Measurements from ENCODE around the gene RPS14.

The RPS14 gene

DNA sequence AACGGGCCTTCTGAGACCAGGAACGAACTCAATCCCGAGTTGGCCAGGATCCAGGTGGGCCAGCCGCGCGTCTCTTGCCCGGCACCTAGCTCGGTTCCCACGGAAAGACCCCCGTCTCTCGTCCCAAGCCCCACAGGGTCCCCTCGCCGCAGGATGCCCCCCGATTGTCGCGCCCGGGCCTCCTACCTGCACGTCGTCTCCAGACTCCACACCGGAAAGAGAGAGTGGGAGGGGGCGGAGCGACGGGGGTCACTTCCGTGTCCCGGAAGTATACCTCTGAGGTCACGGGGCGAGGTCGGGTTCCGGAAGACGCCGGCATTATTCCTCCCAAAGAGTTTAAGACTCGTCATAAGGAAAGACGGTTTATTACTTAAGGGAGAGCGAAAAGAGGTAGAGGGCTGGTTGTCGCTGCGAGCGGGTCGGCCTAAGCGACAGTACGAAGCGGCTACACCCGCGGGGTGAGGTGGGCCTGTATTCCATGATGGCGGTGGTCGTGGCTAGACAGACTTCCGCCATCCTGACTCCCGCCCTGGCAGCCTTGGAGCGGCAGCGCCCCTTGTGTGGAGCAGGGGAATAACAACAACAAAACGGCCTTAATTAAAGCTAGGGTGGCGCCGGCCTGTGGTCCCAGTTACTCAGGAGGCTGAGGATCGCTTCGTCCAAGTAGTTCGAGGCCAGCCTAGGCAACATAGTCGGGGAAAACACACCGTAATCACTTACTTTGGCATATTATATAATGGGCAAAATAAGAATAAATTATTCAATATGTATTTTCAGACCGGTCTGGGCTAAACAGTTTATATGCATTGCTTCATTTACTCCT is at the start of gene RPS14:
Gene RPS14 (minus strand): TSS at position 223 of the 823 bp plus-strand sequence. CDS start 2,006 bp downstream, outside the sequence.
- DNase-seq, result peak; percentile 96

DNA sequence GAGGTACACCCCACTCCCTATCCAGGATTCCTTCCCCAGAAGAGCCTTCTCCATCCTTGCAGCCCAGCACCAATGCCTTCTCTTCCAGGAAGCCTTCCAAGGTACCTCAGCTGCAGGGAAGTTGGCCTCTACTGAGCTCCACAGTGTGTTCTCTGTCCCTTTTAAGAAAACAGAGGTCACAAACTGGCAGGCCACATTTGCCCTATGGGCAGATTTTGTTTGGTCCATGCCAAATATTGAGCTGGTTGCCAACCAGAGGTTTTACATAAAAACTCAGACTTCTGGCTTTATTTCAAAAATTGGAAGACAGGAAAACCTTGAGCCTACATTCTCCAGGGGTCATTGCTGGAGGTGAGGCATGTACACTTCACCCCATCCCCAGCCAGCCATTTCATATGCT is 49.4 kb upstream of the RPS14 start:
- DNase-seq, result no peak

DNA sequence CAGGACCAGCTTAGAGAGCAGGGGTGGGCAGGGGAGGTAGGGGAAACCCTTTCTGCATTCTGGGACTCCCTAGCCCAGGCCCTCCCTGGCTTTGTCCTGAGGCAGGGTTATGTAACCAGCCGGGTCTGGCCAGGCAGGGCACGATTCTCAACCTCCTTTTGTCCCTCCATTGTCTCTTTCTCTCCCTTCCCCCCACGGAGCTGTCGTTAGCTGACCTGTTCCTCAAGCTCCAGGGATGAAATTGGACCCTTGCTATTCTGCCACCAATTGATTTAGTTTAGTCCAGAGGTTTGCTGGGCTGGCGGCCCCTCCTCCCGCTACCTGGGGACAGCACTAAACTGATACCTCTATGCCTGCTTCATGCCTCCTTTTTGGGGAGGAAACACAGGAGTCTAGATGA is 49.0 kb upstream of the RPS14 start:
- DNase-seq, result no peak

DNA sequence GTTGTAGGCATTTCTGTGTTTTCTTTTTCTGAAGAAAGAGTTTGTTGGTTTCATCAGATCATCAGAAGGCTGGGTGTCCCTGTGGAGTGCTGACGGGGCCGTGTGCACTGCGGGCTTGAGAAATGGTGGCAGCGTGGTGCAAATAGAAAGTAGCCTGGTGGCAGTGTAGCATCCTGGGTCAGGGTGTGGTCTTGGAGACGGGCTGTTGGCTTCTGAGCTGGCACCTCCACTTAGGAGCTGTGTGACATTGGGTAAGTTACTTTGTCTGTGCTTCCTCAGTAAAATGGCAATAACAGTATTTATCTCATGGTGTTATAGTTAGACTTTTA is 48.4 kb upstream of the RPS14 start:
- DNase-seq, result no peak

DNA sequence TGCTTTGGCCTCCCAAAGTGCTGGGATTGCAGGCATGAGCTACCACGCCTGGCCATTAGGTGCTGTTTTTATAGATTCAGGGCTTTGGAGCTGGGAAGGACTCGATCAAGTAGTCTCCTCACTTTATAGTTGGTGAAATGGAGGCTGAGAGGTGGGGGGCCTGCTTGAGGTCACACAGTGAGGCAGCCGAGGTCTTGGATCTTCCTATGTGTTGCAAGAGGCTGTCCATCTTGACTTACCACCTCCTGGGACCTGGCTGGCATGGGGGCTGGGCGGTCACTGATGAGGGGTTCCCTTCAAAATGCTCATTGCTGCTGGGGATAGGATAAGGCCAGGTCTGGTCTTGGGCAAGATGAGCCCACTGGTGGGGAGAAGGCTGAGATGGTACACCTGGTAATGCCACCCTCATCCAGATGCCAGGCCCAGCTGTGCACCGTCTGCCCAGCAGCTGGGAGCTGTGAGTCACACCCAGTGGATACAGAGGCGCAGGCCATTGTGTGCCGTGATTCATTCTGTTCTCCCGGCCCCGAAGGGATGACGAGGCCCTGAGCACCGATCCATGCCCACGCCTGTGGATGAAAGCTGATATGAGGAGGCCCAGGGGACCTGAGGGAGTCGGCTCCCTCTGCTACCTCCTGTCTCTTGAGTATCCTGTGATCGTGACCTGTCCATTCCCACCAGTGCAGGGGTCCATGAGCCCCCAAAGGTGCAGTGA is 47.9 kb upstream of the RPS14 start:
- DNase-seq, result no peak

DNA sequence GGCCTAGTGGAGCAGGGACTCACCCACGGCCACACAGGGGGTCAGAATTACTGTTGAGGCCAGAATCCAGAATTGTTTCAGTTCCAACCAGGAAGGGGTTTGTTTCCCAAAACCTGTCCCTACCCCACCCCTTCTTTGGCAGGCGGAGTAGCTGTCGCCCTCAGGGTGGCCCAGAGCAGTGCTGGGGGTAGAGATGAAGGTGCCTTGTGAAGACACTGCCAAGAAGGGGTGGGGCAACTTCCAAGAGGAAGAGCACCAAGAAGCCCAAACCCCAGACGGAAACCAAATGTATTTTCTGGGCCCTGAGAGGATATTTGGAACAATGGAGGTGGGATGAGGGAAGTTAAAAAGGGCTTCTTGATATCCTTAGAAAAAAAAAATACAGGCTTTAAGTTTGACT is 47.0 kb upstream of the RPS14 start:
- no peak for DNase-seq

DNA sequence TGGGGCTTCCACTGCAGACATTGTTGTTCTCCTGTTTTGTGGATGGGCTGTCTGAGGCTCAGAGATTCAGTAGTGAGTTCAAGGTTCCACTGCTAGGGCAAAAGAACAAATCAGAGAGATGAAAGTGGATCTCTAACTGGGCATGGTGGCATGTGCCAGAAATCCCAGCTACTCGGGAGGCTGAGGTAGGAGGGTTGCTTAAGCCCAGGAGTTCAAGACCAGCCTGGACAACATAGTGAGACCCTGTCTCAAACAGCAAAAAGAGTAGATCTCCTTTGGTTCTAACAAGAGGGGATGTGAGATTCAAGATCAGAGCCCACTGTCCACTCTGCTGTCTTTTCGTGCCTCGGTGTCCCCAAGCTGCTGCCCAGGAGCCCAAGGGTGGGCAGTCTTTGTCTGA is 46.6 kb upstream of the RPS14 start:
- DNase-seq, result no peak

DNA sequence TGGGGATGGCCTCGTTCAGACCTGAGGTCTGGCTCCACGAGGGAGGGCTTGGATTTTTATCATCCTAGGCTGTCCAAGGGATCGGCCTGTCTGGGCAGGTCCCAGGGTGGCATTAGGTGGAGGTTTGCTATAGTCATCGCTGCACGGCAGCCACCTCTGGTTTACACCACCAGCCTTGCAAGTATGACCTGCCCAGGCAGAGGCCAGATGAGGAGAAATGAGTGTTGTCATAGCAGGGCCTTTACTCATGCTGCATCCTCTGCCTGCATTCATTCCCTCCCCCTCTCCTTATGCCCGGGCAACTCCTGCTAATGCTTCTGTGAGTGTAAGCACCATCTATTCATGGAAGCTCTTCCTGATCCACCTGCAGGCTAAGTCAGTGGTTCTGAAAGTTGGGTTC is 43.1 kb upstream of the RPS14 start:
- DNase-seq, result no peak

DNA sequence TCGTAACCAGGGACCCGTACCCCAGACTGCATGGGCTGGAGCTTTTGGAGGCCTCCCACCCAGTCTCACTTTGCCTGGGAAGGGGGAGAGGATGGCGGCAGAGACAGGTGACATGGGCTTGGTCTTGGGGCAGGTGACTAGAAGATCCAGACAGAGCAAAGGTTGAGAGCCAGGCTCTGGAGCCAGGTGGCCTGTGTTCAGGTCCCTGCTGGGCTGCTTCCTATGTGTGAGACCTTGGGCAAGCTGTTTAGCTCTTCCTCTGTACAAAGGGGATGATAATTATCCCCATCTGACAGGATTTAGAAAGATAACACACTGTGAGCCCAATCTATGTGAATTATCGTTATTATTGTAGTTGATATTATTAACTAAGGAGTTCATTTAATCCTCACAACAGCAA is 42.3 kb upstream of the RPS14 start:
- no peak for DNase-seq

DNA sequence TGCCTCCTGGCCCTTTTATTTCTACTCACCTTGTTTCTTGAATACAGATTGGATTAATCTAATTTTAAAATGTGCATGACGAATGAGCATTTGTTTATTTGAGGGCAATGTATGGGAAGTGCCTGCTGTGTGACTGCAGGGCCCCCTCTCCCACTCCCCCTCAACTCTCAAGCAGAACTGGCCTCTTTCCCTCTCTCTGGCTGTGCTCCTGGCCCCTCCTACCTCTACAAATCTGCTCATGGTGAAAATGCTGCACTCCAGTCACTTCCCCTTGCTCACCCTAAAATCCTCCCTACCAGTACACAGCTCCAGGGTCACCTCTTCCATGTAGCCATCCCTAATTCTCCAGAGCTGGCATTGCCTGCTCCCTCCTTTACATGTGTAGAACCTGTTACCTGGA is 41.2 kb upstream of the RPS14 start:
- DNase-seq, result no peak

DNA sequence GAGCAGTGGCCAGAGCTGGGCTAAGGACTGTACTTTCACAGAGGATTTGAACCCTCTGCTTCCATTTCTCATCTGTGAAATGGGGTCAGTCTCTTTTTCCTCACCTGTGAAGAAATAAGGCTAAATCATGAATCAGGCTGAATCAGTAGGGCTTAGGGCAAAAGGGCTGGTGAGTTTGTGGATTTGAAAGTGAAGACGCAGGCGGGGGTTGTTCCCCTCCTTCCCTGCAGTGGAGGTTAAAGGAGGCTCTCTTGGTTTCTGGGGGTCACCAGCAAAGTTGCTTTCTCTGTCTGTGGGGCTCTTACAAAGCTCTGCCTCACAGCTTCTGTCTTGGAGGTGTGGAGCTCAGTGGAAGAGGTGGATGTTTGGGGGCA is 40.7 kb upstream of the RPS14 start:
- no peak for DNase-seq

DNA sequence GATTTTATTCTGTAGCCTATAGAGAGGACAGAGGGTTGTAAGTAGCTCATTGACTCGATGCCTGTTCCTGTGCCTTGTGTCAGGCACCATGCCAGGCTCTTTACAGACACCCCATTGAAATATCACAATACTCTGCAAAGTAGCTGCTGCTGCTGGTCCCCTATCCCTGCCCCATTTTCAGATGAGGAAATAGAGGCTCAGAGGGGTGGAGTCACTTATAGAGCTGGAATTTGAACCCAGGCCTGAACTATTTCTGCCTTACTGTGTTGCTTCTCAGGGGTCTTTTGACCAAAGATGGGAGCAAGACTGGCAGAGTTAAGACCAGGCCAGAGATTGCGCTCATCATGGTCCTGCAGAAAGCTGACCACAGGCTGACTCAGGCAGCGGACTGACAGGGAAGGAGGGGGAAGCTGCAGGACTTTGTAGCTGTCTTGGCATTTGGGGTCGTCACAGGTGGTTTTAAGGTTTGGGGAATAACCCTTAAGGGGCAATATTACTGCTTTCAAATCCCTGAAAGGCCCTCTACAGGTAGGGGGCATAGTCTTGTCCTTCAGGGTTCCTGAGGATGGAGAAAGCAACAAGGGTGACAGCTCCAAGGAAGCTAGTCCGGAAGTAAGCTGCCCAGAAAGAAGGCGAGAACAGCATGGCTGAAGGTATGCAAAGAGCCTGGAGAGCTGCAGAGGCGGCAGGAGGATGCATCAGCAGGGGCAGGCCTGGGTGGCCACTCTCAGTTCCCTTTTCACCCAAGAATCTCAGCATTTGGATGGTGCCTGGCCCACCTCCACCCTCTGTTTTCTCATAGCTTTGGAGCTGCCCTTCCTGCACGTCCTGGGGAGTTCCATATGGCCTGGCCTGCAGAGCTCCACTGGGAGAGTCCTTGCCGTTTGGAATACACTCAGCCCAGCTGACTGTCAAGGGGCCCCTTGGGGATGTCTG is 40.1 kb upstream of the RPS14 start:
- DNase-seq, result no peak

DNA sequence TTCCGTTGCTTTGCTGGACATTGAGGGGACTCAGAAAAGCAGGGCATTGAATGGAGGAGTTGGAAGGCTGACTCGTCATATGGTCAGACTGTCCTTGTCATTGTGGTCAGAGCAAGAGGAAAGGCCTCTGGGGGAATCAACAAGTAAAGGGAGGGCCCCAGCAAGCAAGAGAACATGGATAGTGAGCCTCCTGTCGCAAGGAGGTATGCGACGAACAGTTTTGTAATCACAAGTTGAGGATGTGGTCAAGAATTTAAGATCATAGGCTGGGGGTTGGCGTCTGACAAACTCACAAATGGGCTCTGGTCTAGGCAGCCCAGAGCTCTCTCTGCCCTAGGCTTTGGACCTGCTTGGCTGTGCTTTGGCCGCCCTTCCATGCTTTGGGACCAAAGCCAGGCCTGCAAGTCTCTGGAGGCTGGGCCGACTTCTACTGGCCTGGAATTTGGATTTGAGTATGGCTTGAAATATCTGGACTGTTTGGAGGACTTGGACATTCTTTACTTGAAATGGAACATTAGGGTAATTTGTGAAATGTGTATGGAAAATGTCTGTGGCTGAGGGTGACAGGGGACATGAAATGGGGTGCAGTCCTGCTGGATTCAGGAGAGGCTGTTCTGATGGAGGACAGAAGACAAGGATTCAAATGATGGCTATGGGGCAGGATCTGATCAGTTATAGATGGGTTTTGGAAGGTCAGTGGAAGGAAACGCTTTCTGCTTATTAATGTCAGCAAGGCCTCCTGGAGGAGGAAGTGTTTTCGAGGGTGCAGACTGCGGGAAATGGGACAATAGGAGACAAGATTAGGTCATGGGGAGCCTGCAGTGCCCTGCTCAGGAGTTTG is 39.2 kb upstream of the RPS14 start:
- no peak for DNase-seq

DNA sequence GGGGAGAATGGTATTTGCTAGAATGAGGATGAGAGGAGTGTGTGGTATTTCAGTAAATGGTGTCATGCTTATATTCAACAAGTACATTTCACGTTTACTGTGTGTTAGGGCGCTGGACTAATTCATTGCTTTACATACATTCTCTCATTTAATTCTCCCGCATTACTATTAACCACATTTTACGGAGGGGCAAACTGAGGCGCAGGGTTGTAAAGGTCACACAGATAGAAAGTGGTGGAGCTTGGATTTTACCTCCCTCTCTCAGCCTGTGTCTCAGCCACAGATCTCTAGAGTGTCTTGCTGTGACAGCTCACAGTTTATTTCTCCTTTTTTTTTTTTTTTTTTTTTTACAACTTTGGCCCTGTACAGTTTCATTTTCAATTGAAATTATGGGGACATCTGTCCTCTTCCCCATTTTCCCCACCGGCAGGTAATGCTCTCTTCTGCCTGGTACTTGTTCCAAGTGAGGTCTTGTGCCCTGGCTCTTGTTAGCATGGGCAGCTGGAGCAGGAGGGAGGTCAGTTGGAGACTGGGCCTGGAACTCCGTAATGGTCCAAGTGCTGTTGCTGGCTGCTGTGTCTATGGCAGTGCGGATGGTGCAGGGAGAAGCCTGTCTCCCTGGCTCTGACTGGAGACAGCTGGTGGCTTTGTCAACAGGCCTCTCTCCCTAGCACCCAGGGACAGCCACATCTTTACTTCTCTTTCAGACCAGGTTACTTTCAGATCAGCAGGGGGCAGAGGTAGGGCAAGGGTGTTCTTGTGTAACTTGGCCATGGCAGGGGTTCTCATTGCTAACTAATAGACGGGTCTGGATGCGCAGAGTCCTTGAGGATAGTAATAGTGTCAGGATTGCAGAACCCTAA is 37.9 kb upstream of the RPS14 start:
- no peak for DNase-seq

DNA sequence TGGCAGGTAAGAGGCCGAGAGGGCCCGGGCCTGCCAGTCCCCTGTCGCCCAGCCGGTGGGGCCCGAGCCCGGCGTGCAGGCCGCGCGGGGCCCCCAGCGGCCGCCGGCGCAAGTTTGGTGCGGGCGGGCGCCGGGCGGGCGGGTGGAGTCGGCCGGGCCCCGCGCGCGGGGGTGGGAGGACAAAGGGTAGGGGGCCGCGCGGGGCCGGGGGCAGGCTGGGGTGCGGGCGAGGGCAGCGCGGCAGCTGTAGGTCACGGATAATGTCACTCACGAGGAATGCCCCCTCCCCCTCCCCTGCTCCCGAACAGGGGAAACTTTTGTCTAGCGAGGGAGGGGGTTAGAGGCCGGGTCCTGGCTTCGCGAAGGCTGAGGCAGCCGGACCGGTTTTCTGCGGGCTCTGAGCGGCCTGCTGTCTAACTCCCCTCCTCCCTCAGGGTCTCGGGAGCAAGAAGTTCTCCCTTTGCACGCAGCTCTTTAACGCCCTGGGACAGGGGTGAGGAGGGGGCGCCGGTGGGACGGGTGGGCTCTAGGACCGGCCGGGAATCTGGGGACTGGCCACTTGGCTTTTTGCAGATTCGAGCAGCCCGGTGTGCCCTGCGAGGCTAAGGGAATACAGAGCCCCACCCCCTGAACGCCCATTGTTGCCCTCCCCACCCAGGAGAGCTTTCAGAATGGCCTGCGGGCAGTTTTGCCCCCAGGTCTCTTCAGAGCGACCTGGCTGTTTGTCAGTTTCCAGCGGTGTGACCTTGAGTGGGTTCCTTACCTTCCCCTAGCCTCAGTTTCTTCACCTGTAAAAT is 37.1 kb upstream of the RPS14 start:
- DNase-seq, result peak; percentile 15 to 22

DNA sequence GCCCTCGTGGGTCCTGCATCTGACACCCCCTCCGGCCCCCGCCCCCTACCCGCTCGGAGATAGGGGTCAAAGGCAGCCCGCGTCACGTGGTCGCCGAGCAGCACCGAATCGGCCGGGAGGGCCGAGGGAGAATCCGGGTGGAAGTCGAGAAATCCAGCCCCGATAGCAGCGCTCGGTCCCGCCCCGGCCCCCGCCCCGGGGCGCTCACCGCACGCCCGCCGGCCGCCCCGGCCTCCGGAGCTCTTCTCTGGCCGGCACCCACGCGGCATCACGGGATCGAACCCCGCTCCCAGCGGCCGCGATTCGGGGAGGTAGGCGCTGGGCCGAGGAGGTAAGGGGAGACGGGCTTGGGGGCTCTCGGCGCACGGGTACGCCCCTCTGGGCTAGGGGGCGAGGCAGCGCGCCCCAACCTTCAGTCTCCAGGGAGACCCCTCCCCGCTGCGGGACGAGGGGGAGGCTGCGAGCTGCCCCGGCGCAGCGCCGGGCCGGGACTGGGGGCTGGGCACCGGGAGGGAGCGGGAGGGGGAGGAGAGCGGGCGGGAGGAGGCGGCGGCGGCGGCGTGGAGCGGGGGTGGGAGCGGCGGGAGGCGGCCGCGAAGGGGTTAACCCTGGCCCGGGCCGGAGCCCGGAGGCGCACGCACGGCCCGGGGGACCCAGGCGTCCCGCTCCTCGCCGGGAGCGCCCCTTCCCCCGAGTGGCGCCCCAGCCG is 36.3 kb upstream of the RPS14 start:
- peak; percentile 6 to 19 for DNase-seq

DNA sequence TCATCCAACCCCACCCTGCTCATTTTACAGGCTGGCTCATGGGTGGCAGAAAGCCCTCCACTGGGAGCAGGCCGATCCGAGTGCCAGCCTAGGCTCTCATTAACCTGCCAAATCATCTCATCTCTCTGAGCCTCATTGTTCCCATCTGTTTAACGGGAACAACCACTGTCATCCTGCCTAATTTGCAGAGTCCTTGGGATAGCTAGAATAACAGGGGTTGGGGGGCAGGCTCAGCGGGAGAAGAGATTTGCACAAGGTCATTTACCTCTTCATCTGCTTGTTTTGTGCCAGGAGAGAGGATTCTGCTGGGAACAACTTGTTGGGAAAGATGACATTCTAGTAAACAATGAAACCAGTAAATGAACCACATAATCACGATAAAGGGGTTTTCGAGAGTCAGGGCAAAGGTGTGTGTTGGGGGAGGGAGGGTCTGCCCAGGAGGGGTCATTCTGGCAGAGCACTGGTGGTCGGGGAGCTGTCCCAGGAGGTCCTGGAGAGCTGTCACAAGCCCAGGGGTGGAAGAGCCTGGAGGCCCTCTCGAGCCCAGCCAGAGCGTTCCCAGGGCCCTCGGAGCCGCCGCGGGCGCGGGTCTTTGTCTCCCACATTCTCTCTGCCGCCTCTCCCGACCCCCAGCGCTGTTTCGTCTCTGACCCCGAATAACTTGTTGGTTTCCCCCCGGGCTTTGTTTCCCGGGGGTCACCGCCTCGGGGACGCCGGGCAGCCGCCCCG is 35.6 kb upstream of the RPS14 start:
- no peak for DNase-seq

DNA sequence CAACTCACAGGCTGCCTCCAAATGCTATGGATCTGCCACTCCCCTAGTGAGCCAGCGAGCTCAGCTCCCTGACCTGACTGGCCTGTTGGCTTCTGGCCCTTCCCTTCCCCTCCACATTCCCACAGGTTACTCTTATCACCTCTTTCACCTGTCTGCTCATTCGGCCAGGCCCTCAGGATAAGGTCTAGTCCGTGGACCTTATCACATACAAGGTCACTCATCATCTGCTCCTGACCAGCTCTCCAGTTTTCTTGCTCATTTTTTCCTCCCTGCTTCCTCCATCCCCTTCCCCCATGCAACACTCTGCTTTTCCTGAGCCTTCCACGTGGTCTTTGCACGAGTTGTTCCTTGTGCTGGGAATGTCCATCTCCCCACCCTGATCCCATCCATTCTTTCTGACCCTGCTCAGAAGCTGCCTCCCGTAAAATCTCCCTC is 32.5 kb upstream of the RPS14 start:
- DNase-seq, result no peak

DNA sequence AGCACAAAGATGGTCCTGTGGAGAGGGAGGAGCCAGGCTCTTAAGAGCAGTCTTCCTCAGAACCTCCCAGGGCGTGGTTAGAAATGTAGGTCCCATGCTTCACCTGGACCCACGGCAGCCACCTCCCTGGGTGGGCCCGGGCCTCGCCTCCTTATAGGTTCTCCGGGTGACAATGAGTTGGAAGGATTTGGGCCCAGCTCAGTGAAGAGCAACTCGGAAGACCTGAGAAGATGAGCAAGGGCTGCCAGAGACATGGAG is 32.1 kb upstream of the RPS14 start:
- no peak for DNase-seq

DNA sequence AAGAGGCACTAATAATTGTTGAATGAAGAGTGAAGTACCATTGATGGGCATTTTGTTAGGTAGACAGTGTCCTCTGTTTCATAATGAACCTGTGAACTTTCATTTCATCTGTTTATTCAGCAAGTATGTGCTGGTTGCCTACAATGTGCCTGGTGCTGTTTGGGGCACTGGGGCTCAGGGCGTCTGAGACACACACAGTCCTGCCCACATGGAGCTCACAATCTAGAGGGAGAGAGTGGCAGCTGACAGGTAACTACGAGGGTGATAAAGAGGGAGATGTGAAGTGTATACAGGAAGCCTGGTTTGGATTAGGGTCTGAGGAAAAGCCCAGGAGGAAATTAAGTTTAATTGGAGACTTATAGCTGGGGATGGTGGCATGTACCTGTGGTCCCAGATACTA is 29.9 kb upstream of the RPS14 start:
- no peak for DNase-seq
